HG02884 (cell line): ENCODE results near the gene DEF6.
"Not testable (repeated sequence)": the region's sequence is repeated elsewhere in the genome, so short reads cannot be mapped to it uniquely, and the experiment has no call there.

ENCODE experiments used
- ATAC-seq: cut with Tn5 transposase; IDR thresholded peaks from one replicate; pipeline ENCODE4 v1.9.1; 2021; ENCODE audit warnings: mild to moderate bottlenecking, moderate library complexity; ENCODE audit not compliant: unreplicated experiment

Gene DEF6

GRCh38 chr6:35280903-35281302 lies 16.7 kb upstream of the DEF6 start:
- ATAC-seq: no peak

DNA sequence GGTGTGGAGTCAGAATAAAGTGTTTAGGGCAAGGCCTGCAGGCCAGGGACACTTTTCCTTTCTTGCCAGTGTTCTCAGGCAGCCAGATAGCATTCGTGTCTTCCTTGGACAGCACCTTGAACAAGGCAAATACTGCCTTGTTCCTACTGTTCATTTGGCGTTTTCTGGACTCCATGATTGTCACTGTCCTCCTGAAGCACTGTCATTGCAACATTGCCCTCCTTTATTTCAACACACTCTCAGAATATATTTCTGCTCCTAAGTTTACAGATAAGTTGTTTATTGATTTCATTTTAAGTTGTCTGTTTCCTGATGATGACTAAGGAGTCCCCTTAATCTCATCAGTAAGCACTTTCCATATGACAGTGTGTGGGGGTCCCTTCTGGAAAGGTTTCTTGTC lies 15.1 kb upstream of the DEF6 start:
- ATAC-seq: no peak

- no peak for ATAC-seq
Measured at GRCh38 chr6:35283361-35283760, 14.3 kb upstream of the DEF6 start.

DNA sequence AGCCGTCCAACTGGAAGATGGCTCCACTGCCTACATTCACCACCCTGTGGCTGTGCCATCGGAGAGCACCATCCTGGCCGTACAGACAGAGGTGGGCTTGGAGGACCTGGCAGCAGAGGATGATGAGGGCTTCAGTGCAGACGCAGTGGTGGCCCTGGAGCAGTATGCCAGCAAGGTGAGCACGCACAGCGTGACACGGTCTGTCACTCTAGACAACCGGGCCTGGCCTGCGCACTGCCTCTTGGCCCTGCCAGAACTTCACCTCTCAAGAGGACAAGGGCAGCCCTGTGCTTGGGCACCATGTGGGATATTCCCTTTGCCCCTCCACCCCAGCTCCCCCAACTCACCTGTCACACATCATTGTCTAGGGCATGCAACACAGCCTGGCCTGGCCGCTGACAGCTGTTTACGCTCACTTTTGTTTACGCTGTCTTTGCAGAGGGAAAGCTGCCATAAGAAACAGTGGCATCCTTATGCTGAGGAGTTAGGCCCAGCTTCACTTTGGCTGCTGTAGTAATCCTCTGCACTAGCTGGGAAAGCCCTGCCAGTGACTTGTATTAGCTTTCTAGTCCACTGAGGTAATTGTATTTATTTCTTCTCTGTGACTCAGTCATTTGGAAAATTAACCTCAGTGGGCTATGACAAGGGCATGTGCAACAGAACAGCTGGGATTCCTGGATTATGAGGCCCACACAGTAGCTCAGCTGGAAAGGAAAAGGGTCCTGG lies 9.8 kb upstream of the DEF6 start:
- ATAC-seq: no peak

GRCh38 chr6:35288834-35289233 lies 8.8 kb upstream of the DEF6 start:
- ATAC-seq: no peak

DNA sequence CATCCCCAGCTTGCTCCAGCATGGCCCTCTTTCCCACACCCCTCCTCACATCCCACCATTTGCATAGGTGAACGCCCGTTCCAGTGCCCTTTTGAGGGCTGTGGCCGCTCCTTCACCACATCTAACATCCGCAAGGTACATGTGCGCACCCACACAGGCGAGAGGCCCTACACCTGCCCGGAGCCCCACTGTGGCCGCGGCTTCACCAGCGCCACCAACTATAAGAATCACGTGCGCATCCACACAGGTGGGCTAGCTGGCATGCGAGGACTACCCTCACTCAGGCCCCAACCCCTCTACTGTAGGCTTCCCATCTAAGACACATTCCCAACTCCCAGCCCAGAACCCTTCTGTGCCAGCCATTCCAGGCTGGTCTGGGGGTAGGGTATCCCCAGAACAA lies 6.1 kb upstream of the DEF6 start:
- ATAC-seq: no peak

GRCh38 chr6:35292494-35292893 lies 5.1 kb upstream of the DEF6 start:
- ATAC-seq: no peak

GRCh38 chr6:35293681-35294080 lies 3.9 kb upstream of the DEF6 start:
- no peak for ATAC-seq

- ATAC-seq: no peak
Measured at GRCh38 chr6:35294308-35294945, 3.2 kb upstream of the DEF6 start.

- no peak for ATAC-seq
Measured at GRCh38 chr6:35295036-35295435, 2.6 kb upstream of the DEF6 start.

- no peak for ATAC-seq
Measured at GRCh38 chr6:35295521-35296315, 1.9 kb upstream of the DEF6 start.

DNA sequence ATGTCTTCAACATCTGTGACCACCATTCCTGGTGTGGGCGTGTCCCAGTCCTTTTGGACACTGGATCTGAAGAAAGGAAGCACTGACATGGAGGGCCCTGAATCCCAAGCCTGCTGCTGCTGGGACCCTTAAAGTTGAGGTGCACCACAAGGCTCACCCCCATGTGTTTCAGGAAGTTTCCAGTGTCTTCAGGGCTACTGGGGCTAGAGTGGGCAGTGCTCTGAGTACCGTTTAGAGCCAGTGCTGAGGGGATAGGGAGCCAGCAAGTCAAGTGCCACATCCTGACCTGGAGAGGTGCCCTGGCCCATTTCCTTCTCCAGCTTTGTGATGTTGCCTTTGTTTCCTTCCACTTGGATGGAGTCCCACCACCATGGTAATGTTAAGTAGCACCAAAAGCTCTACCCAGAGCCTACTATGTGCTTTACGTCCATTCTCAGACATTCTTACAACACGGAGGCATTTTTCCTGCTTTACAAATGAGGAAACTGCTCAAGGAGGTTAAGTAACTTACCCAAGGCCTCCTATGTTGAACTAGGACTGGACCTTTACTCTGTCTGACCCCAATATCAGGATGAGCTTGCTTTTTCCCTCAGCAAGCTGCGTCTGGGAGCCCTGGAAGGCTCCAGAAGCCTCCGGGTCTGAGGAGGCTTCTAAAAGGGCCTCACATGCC lies 552 bp upstream of the DEF6 start:
- ATAC-seq: no peak

- no peak for ATAC-seq
Measured at GRCh38 chr6:35298625-35299140, 1.1 kb downstream of the DEF6 start.

DNA sequence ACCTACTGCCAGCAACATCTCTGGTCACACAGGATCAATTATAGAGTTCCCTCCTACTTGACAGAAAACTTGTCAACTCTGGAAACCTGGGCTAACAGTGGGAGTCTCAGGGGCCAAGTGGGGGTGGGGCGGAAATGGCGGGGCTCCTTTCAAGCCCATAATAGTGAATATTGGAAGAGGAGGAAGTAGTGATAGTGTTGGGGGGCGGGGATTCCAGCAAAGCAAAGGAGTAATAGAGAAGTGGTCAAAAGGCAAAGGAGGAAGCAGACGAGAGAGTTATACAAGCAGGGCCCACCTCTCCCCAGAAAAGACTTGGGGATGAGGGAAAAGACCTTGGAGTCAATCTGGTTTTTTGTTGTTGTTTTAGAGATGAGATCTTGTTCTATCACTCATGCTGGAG lies 2.1 kb downstream of the DEF6 start:
- no peak for ATAC-seq

DNA sequence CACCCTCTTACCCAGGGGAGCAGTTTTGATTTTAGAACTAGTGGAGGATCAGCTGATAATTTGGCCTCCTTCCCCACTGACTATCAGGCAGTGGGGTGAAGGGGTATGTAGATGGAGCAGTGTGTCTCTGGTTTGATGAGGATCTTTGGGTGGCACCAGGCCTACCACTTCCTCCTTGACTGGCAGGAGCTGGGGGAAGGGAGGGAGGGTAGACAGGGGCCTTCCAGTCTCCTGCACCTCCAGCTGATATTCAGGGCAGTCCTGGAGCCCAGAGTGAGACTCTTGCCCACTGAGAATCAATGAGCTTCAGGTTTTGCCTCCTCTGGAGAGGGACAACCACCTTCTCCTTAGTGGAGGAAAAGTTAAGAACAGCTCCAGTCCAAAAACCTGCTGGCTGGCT lies 3.2 kb downstream of the DEF6 start:
- no peak for ATAC-seq

GRCh38 chr6:35302604-35303241 lies 5.1 kb downstream of the DEF6 start:
- peak; percentile 67 for ATAC-seq

- no peak for ATAC-seq
Measured at GRCh38 chr6:35304299-35304698, 6.7 kb downstream of the DEF6 start.

DNA sequence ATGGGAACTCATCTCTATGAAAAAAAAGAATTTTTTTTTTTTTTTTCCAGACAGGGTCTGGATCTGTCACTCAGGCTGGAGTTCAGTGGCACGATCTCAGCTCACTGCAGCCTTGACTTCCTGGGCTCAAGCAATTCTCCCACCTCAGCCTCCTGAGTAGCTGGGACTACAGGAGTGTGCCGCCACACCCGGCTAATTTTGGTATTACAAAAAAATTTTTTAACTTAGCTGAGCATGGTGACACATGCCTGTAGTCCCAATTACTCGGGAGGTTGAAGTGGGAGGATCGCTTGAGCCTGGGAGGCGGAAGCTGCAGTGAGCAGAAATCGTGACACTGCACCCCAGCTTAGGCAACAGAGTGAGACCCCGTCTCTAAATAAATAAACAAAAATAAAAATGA lies 7.5 kb downstream of the DEF6 start:
- no peak for ATAC-seq

DNA sequence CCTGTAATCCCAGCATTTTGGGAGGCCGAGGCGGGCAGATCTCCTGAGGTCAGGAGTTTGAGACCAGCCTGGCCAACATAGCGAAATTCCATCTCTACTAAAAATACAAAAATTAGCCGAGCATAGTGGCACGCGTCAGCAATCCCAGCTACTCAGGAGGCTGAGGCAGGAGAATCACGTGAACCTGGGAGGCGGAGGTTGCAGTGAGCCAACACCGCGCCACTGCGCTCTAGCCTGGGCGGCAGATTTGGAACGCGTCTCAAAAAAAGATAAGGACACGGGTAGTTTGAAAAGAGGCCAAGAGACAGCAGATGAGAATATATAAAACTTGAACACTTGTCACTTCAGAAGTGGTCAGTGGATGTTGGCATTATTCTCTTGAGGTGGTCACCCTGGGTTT lies 9.5 kb downstream of the DEF6 start:
- not testable (repeated sequence) for ATAC-seq

DNA sequence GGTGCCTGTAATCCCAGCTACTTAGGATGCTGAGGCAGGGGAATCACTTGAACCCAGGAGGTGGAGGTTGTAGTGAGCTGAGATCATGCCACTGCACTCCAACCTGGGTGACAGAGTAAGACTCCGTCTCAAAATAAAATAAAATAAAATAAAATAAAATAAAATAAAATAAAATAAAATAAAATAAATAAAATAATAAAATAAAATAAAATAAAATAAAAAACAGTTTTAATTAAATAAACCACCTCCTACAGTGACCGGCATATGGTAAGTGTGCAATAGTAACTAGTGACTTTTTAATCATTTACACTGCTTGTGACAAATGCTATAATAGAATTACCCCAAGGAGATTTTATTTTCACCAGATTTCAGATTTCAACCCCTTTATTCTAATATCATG lies 10.9 kb downstream of the DEF6 start:
- not testable (repeated sequence) for ATAC-seq
